A549 treated with AZD9567 at 1 μM for 4 hours (cell line): ENCODE results near the gene ECE1. TPM values are rescaled to one million over a fixed set of nuclear protein-coding genes. Genes with fewer than 3 reads are reported as not detected.

Source experiments
- total RNA-seq: library from RNA; stranded (reverse); fragments of 200-300 nt; extraction: Qiagen RNA extraction; gene quantifications from 5 replicates; pipeline ENCODE4 v1.2.3, GENCODE V29; 2022; ENCODE audit not compliant: insufficient read depth

The ECE1 gene
- 51.3 to 61.6 TPM (median 58.1 TPM) in 5 replicates for total RNA-seq

GRCh38 chr1:21289700-21290545, at the start of gene ECE1:
ECE1 (minus strand) TSS chr1:21290463; CDS start chr1:21290414, 49 bp downstream.

GRCh38 chr1:21176586-21177555, 113.4 kb downstream of the ECE1 start, which contains the start of gene EIF4G3:
EIF4G3 (minus strand) TSS chr1:21176897; CDS start chr1:21002742, 174,155 bp downstream.

Other genes with a start within 250 kb of the ECE1 start
- 15.7 to 39.4 TPM (median 20.1 TPM) in 5 replicates for gene EIF4G3, start 113.6 kb downstream of the ECE1 start, total RNA-seq
- 5.8 to 7.2 TPM (median 7.0 TPM) in 5 replicates for gene NBPF3, start 149.7 kb upstream of the ECE1 start, total RNA-seq
- 0.10 to 0.35 TPM (median 0.22 TPM) in 4 of 5 replicates, not detected in the other for gene ALPL, start 219.0 kb upstream of the ECE1 start, total RNA-seq